ENCODE measurements around the gene KCNAB1.

GRCh38 chr3:156183396-156183795, 63.0 kb downstream of the KCNAB1 start:
- no peak for TF ChIP-seq EZH2phosphoT487 (IDR thresholded peaks at IDR 0.05; ENCODE audit: borderline replicate concordance, low read length)
- no peak for TF ChIP-seq CTCF (conservative IDR thresholded peaks at IDR 0.05; ENCODE audit: low read depth, low read length)

All from PC-3 (cell line).